ENCODE data around the gene CPLX1.
"Not testable (repeated sequence)": the region's sequence is repeated elsewhere in the genome, so short reads cannot be mapped to it uniquely, and the experiment has no call there.

The CPLX1 gene

DNA sequence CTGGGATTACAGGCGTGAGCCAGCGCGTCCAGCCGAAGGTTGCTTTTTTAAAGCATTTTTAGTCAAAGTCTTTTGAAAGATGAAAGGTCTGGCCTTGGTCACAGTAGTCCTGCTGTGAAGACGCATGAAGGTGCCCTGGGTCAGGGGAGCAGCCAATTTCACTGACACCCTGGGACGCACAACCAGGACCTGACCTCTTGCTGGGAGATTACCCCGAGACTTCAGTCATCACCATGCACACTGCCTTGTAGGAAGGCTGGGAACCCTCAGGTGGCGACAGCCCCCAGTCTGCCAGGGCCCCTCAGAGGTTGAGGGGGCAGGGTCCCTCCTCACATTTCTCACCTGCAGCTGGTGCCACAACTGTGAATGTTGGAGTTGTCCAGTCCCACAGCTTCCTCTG lies 53.2 kb downstream of the CPLX1 start:
- no peak for DNase-seq

DNA sequence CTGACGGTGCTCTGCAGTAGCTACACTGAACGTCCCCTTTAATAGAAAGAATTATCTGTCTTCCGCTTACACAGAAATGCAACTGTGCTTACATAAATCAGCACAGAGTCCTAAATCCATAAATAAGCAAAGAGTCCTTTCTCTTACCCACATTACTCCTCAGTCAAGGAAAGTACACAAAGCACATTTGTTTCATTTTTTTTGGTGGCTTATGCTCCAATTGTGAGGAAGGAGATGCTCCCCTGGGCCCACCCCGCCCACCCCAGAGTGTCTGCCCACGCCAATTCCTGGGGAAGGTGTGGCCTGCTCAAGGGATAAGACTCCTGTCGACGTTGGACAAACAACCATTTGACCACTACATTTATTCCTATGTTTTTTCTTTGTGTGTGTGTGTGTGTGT lies 53.8 kb downstream of the CPLX1 start:
- DNase-seq, result no peak

- no peak for DNase-seq
Measured at GRCh38 chr4:771464-771863, 54.5 kb downstream of the CPLX1 start.

DNA sequence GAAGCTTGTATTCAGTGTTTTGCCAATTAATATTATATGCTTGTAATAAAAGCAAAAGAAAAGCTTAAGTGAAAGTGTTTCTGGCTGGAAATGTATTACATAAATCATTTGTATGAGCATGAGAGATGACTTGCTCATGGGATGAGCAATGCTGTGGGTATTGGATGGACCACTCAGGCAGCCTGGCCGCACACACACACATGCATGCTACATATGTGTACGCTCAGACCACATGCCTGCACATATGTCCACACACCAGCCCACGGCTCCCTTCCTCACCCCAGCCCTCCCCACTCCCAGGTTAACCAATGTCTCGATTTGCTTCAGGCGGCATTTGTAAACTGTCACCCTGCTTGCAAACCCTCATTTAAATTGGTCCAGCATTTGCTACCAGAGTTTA lies 55.9 kb downstream of the CPLX1 start:
- no peak for DNase-seq

GRCh38 chr4:769511-769910 lies 56.4 kb downstream of the CPLX1 start:
- DNase-seq, result no peak

- no peak for DNase-seq
Measured at GRCh38 chr4:768995-769394, 56.9 kb downstream of the CPLX1 start.

GRCh38 chr4:768076-768475 lies 57.9 kb downstream of the CPLX1 start:
- no peak for DNase-seq

- no peak for DNase-seq
Measured at GRCh38 chr4:766559-767283, 59.2 kb downstream of the CPLX1 start.

DNA sequence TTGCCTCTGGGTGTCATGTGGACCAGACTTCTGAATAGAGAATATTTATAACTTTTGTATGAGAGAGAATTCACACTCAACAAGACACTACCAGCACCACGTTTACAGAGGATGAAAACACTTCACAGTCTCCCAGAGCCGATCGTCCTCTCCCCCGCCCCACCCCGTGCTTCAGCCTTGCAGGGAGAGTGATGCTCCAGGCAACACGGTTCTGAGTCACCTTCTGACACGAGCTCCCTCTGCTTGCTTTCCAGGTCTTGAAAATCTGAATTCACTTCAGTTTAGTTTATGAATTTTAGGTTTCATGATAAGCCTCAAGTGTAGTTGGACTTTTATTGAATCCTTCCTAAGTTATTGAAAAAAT lies 59.8 kb downstream of the CPLX1 start:
- no peak for DNase-seq

DNA sequence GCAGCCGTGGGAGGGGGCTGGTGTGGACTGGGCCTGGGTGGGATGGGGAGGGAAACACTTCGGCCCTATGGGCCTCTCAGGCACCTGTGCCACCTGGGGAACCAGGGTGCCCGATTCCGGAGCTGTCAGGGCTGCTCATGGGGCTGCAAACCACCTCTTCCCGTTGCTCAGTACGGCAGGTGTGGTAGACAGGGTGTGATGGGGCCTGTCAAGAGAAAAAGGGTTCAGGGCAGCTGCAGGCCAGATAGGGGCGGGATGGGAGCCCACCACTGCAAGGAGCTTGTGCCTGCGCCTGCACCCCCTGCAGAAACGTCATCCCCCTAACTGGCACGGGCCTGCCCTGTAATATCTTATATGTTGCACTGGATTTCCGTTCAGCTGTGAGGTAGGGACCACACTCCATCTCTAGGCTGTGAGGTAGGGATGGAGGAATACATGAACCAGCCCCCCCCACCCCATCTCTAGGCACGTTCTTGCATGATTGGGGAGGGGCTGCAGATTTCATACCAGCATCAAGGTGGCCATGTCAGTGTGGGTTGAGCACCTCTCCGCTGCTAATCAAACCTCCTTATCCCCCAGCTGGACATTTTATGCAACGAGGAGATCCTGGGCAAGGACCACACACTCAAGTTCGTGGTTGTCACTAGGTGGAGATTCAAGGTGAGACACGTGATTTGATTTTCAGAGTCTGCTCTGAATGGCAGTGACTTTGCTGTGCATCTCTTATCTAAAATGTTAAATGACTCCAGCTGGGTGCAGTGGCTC lies 61.3 kb downstream of the CPLX1 start:
- no peak for DNase-seq

DNA sequence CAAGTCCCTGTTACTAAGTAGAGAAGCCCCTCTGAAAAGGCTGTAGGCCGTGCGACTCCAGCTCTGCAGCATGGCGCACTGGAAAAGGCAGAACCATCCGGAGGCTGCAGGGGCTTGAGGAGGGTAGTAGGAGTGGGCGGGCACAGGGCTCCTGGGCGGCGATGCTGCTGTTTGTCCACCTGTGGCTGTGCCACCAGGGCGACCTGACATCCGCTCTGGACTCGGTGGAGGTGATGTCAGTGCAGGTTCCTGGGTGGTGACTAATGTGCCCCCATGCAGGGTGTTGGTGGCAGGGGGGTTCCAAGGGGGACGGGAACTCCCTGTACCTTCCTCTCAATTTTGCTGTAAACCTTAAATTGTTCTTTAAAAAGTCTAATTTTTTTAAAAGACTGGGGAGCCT lies 62.0 kb downstream of the CPLX1 start:
- no peak for DNase-seq

- no peak for DNase-seq
Measured at GRCh38 chr4:763191-763810, 62.6 kb downstream of the CPLX1 start.

DNA sequence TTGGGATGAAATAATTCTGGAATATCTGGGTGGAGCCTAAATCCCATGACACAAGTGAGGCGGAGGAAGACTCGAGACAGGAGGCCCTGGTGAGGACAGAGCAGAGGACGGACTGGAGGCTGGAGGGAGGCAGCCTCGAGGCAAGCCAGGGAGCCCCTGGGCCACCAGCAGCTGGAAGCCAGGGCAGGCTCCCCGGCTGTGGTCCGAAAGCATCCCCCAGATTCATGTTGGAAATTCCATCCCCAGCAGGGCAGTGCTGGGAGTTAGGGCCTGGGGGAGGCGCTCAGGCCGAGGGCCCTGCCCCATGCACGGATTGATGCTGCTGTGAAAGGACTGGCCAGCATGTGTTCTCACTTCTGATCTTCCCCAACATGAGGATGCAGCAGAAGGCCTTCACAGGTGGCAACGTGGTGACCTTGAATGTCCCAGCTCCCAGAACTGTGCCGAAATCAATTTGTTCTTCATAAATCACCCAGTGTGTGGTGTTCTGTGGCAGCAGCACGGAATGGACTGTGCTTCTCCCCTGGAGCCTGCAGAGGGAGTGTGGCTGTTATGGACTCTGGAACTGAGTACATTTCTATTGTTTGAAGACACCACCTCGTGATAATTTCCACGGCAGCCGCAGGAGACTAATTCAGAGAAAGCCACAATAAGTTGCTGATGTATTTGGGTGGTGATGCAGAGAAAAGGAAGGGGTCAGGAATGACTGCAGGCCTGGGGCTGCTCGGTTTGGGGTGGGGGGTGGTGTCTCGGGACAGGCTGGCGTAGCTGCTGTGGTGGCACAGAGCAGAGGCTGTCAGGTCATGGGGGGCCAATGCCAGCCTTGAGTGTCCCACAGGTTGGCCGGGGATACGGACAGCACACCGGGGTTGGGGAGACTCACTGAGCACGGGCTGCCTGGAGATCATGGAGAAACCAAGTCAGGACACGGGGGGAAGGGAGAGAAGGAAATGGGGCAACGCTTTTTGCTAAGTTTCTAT lies 63.4 kb downstream of the CPLX1 start:
- no peak for DNase-seq

DNA sequence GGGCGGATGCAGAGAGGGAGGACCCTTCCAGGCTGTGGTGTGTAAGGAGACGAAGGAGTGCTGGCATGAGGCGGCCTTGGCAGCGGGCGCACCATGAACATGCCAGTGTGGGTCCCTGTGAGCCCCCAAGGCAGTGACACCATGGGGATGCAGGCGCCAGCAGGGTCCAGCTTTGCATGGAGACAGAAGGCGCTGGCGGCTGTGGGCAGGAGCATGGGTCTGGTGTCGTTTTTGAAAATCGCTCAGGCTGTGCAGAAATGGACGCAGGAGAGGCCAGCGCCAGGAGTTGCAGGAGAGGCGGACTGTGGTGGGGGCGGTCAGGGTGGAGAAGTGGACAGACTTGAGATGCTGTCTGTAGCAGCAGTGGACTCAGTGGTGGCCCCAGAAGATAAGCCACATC lies 64.2 kb downstream of the CPLX1 start:
- no peak for DNase-seq

DNA sequence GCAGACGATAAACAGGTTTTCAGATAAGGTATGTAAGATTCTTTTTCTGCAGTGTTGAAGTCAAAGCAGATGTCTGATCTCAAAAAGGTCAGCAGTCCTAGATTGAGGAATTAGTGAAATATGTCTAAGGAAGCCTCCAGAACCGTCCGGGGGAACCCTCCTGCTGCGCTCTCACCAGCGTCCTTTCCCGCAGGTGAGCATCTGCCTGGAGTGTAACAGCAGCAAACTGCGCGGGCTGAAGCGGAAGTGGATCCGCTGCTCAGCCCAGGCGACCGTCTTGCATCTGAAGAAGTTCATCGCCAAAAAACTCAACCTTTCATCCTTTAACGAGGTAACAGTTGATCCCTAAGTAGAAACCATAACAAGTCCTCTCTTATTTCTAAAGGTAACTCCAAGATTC lies 64.8 kb downstream of the CPLX1 start:
- DNase-seq, result no peak

DNA sequence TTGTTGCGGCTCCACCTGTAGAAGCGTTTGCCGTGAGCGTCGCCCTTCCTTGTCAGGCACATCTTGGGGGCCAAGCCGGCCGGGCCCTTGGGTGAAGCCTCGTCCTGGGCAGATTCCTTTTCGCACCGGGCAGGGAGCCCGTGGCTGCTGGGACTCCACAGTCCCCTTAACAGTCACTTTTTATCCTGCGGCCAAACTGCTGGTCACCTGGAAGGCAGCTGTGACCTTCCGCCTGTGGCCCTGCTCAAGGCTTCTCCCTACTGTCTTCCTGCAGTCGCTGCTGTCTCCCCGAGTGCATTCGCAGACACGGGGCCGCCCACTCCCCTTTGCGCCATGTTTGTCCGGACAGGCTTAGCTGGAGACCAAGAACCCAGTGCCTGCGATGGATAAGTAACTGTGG lies 65.3 kb downstream of the CPLX1 start:
- DNase-seq, result no peak

DNA sequence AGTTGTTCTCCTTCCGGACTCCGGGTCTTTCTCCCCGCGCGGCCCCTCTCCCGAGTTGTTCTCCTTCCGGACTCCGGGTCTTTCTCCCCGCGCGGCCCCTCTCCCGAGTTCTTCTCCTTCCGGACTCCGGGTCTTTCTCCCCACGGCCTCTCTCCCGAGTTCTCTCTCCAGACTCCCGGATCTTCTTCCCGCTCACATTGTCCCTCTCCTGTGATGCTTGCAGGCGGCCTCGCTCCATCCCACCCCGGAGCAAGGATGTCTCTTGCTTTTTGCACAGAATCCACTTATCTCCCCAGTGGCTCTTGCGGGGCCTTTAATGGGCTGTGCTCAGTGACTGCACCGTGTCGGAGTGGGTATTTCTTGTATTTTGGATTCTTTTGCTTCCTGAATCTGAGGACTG lies 66.1 kb downstream of the CPLX1 start:
- not testable (repeated sequence) for DNase-seq

DNA sequence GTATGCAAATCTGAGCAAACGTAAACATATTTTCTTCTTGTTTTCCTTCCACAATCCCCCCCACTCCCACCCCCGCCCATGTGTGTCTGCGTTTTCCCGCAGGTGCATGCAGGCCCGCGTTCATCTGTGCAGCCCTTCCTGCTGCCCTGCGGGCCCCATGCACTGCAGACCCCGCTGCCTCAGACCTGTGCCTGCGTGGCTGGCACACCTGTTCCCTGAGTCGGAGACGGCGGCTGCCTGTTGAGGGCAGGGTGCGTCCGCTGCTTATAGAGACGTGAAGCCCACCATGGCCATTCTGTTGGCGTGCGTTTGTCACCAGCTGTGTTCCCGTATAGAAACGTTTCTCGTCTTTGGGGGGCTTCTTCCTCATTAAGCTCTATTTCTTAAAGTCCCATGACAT lies 68.8 kb downstream of the CPLX1 start:
- DNase-seq, result no peak

DNA sequence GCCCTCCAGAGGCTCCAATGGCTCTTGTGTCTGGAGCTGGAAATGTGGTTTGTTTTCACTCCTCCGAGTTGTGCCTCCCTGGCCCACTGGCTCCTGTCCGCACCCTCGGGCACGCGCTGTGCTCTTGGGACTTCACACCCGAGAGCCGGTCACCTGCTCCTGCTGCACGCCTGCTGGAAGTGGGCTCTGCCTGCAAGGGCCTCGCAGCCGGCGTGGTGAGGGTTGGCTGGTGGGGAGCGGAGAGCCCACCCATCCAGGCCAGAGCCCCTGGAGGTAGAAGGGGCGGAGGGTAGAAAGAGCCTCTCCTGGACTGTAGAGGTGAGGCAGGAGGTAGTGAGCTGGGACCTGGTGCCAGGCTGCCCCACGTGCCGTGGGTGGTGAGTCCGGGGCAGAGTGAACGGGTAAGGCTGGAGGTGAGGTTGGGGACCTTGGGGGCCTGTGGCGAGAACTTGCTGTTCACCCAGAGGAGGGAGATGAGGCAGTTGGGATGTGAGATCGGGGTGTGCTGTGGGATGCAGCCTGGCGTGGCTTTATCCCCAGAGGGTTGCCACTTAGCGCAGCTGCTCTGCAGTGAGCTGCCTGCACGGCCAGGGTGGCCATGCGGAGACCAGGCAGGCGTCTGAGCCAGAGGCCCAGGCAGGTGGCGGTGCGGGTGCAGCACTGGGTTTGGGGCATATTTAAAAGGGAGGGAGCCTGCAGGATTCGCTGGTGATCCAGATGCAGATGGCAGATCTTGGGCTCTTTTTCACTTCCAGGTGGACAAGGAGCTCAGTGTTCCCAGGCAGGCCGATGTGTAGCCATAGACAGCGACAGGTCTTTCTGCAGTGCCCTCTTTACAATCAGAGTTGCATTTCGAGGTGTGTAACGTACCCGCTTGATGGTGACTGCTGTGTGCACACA lies 71.5 kb downstream of the CPLX1 start:
- DNase-seq, result no peak

- DNase-seq, result not testable (repeated sequence)
Measured at GRCh38 chr4:753186-753585, 72.7 kb downstream of the CPLX1 start.

- DNase-seq, result no peak
Measured at GRCh38 chr4:752196-752861, 73.6 kb downstream of the CPLX1 start.

All from inflammatory macrophage treated with lipopolysaccharide for 1 hour (primary cell).